Tibial nerve (tissue), 4 donors: ENCODE results near the gene CA9. TPM values are rescaled to one million over a fixed set of nuclear protein-coding genes. Genes with fewer than 3 reads are reported as not detected.

Experiments
- DNase-seq, 2 donors: peaks; one replicate each; pipeline ENCODE4 v3.0.0-alpha.2; 2019; ENCODE audit warnings: low spot score in 2 of 2
- H3K27ac ChIP-seq, 4 donors: fragments of 200-600 bp; sonication (generic) in 3 of 4; one replicate each; pipeline ENCODE4 v1.5.1; 2017 to 2019; ENCODE audit warnings: mild to moderate bottlenecking in 1 of 4
- H3K27me3 ChIP-seq, 2 donors: fragments of 200-600 bp; sonication (generic) in 1 of 2; one replicate each; pipeline versions ENCODE4 v1.5.1 to v1.6.0; 2017 to 2019
- H3K36me3 ChIP-seq, 3 donors: fragments of 200-600 bp; sonication (generic); one replicate each; pipeline ENCODE4 v1.5.1; 2018 to 2019
- H3K4me1 ChIP-seq, 4 donors: fragments of 200-600 bp; sonication (generic) in 3 of 4; one replicate each; pipeline ENCODE4 v1.5.1; 2017 to 2019
- H3K4me3 ChIP-seq, 4 donors: fragments of 200-600 bp; sonication (generic) in 3 of 4; one replicate each; pipeline ENCODE4 v1.5.1; 2017 to 2019; ENCODE audit warnings: mild to moderate bottlenecking in 1 of 4, moderate library complexity in 1 of 4
- H3K9me3 ChIP-seq, 4 donors: fragments of 200-600 bp; sonication (generic) in 3 of 4; one replicate each; pipeline ENCODE4 v1.5.1; 2017 to 2019
- EP300 ChIP-seq, 2 donors: sonication (generic); formaldehyde crosslinking; IDR thresholded peaks; one replicate each; pipeline ENCODE4 v1.6.1; 2017; ENCODE audit warnings: antibody characterized with exemption in 2 of 2, mild to moderate bottlenecking in 1 of 2
- POLR2A ChIP-seq, 2 donors: fragments of 450-650 bp; IDR thresholded peaks; one replicate each; pipeline ENCODE4 v1.6.1; 2017; ENCODE audit warnings: antibody characterized with exemption in 2 of 2, mild to moderate bottlenecking in 2 of 2, moderate library complexity in 2 of 2
- WGBS, 2 donors: methylation state at CpG; one replicate each; pipeline ENCODE4 v1.1.5; 2018; 5-methylcytosine and 5-hydroxymethylcytosine counted together
- total RNA-seq, 4 donors: library from RNA; depleted of rRNA; stranded (reverse); fragments of >200 nt; gene quantifications; one replicate each; pipeline ENCODE4 v1.1.0, GENCODE V29; 2016
- TF ChIP-seq, protein P1 (sequence below), 5 experiments: fragments of 200-600 bp in 3 of 5; fragments of 450-650 bp in 2 of 5; sonication (generic) in 3 of 5; IDR thresholded peaks; one replicate each; pipeline ENCODE4 v1.5.1; 2016 to 2019; ENCODE audit warnings: antibody characterized with exemption in 5 of 5, mild to moderate bottlenecking in 3 of 5, moderate library complexity in 2 of 5

CA9 gene
- total RNA-seq, 4 donors from 2014 or later = 0.84 TPM; not detected in 3

- H3K27me3 ChIP-seq = no peaks in the 10 kb centered on the region
- TF ChIP-seq EP300 (IDR thresholded peaks at IDR 0.05) = no peak
- TF ChIP-seq, protein P1, sequence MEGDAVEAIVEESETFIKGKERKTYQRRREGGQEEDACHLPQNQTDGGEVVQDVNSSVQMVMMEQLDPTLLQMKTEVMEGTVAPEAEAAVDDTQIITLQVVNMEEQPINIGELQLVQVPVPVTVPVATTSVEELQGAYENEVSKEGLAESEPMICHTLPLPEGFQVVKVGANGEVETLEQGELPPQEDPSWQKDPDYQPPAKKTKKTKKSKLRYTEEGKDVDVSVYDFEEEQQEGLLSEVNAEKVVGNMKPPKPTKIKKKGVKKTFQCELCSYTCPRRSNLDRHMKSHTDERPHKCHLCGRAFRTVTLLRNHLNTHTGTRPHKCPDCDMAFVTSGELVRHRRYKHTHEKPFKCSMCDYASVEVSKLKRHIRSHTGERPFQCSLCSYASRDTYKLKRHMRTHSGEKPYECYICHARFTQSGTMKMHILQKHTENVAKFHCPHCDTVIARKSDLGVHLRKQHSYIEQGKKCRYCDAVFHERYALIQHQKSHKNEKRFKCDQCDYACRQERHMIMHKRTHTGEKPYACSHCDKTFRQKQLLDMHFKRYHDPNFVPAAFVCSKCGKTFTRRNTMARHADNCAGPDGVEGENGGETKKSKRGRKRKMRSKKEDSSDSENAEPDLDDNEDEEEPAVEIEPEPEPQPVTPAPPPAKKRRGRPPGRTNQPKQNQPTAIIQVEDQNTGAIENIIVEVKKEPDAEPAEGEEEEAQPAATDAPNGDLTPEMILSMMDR (IDR thresholded peaks at IDR 0.05) = no peak
- no peak for TF ChIP-seq POLR2A (IDR thresholded peaks at IDR 0.05)
- peaks cover 0 to 11% (median 0%) of the 10 kb centered on the region in 3 donors for H3K36me3 ChIP-seq
- 76 to 82% methylated on average over 17 of the region's 17 CpGs for WGBS, 2 donors
- peak overlapping the region in 1 of 4 donors; percentile 99 for H3K27ac ChIP-seq
- DNase-seq = no peak
- no peak overlapping the region for H3K4me3 ChIP-seq
- H3K4me1 ChIP-seq = peaks cover 0 to 35% (median 10%) of the 10 kb centered on the region in 4 donors
- no peaks in the 10 kb centered on the region for H3K9me3 ChIP-seq
Observed at GRCh38 chr9:35656348-35656747, 17.4 kb upstream of the CA9 start.

GRCh38 chr9:35656831-35657545 lies 16.7 kb upstream of the CA9 start:
- peaks cover 0 to 12% (median 0%) of the 10 kb centered on the region in 3 donors for H3K36me3 ChIP-seq
- H3K27me3 ChIP-seq = no peaks in the 10 kb centered on the region
- no peaks in the 10 kb centered on the region for H3K9me3 ChIP-seq
- no peak for TF ChIP-seq EP300 (IDR thresholded peaks at IDR 0.05)
- TF ChIP-seq, protein P1 (IDR thresholded peaks at IDR 0.05) = no peak
- no peak for TF ChIP-seq POLR2A (IDR thresholded peaks at IDR 0.05)
- peak overlapping the region; percentile 58 to 94 (median 90) for H3K4me3 ChIP-seq
- H3K27ac ChIP-seq = peak overlapping the region; percentile 90 to 99 (median 92)
- DNase-seq = no peak
- H3K4me1 ChIP-seq = peaks cover 0 to 41% (median 10%) of the 10 kb centered on the region in 4 donors
- WGBS, 2 donors = 34% methylated on average over 25 of the region's 25 CpGs

DNA sequence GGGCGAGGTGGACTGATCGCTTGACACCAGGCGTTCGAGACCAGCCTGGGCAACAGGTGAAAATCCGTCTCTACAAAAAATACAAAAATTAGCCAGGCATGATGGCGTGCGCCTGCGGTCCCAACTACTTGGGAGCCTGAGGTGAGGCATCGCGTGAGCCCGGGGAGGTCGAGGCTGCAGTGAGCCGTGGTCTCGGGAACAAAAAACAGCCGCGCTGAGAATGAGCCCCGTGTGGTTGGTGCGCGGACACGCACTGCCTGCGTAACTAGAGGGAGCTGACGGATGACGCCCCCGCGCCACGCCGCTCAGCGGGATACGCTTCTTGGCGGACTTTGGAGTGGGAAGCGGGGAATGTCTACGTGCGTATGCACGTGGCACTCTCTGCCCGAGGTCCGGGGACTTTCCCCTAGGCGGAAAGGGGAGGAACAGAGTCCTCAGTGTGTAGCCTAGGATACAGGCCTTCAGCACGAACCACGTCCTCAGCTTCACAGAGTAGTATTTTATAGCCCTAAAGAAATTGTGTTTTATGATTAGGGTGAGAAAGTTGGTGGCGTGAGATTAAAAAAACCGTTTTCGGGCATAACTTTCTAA lies 16.1 kb upstream of the CA9 start, which contains the start of gene RMRP:
Gene RMRP (minus strand): TSS at position 474 of the 591 bp plus-strand sequence.
- DNase-seq = peak; percentile 82 to 89
- H3K9me3 ChIP-seq = no peaks in the 10 kb centered on the region
- peak; percentile 98 to 99 for TF ChIP-seq EP300 (IDR thresholded peaks at IDR 0.05)
- TF ChIP-seq, protein P1 (IDR thresholded peaks at IDR 0.05) = peak; percentile 16 to 86 (median 33)
- TF ChIP-seq POLR2A (IDR thresholded peaks at IDR 0.05) = peak; percentile 88 to 90
- H3K36me3 ChIP-seq = peaks cover 0 to 14% (median 0%) of the 10 kb centered on the region in 3 donors
- WGBS, 2 donors = 0 to 1% methylated on average over 33 to 42 of the region's 42 CpGs
- H3K4me1 ChIP-seq = peaks cover 0 to 42% (median 10%) of the 10 kb centered on the region in 4 donors
- no peaks in the 10 kb centered on the region for H3K27me3 ChIP-seq
- H3K4me3 ChIP-seq = peak within 1 kb of the TSS; percentile 58 to 94 (median 90)
- H3K27ac ChIP-seq = peak within 1 kb of the TSS; percentile 90 to 99 (median 92)

- 0% methylated on average over 38 to 62 of the region's 67 CpGs for WGBS, 2 donors
- H3K9me3 ChIP-seq = no peaks in the 10 kb centered on the region
- peak within 1 kb of the TSS; percentile 58 to 94 (median 90) for H3K4me3 ChIP-seq
- DNase-seq = peak; percentile 65 to 73
- no peaks in the 10 kb centered on the region for H3K27me3 ChIP-seq
- peaks cover 0 to 42% (median 10%) of the 10 kb centered on the region in 4 donors for H3K4me1 ChIP-seq
- H3K27ac ChIP-seq = peak within 1 kb of the TSS; percentile 90 to 99 (median 92)
- H3K36me3 ChIP-seq = peaks cover 0 to 14% (median 0%) of the 10 kb centered on the region in 3 donors
- TF ChIP-seq EP300 (IDR thresholded peaks at IDR 0.05) (peak in 1 of 2 donors; percentile 54), POLR2A (IDR thresholded peaks at IDR 0.05) (peak; percentile 95 to 97)
- TF ChIP-seq, protein P1 (IDR thresholded peaks at IDR 0.05) = peak; percentile 50 to 84 (median 66)
Observed at GRCh38 chr9:35658137-35658967, 15.4 kb upstream of the CA9 start, which contains the start of gene CCDC107. CCDC107 (plus strand) TSS chr9:35658292; CDS start chr9:35658380, 88 bp downstream.
